NCI-H128 (cell line): ENCODE data around the gene FSCN2.
"Not testable (repeated sequence)": the region's sequence is repeated elsewhere in the genome, so short reads cannot be mapped to it uniquely, and the experiment has no call there.

Experiments used
- DNase-seq: peaks from one replicate; lab custom pipeline; 2025; ENCODE audit not compliant: unreplicated experiment; lab: John Stamatoyannopoulos, UW

The FSCN2 gene

GRCh38 chr17:81524865-81525159, 3.4 kb upstream of the FSCN2 start:
- DNase-seq: no peak

- no peak for DNase-seq
These were observed 1.3 kb upstream of the FSCN2 start for GRCh38 chr17:81526662-81527571.

DNA sequence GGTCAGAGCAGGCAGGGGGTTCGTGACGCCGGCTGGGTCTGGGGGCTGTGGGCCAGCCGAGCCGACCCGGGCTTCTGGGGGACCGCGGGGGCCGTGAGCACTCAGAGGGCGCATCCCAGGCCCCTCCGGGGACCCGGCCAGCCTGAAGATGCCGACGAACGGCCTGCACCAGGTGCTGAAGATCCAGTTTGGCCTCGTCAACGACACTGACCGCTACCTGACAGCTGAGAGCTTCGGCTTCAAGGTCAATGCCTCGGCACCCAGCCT, 140 bp downstream of the FSCN2 start:
- DNase-seq: no peak

- no peak for DNase-seq
These were observed 667 bp downstream of the FSCN2 start for GRCh38 chr17:81528651-81529436.

GRCh38 chr17:81529437-81529803, 1.2 kb downstream of the FSCN2 start:
- DNase-seq: no peak

- not testable (repeated sequence) for DNase-seq
These were observed 2.8 kb downstream of the FSCN2 start for GRCh38 chr17:81531013-81531412.

GRCh38 chr17:81531998-81532404, 3.8 kb downstream of the FSCN2 start:
- not testable (repeated sequence) for DNase-seq

DNA sequence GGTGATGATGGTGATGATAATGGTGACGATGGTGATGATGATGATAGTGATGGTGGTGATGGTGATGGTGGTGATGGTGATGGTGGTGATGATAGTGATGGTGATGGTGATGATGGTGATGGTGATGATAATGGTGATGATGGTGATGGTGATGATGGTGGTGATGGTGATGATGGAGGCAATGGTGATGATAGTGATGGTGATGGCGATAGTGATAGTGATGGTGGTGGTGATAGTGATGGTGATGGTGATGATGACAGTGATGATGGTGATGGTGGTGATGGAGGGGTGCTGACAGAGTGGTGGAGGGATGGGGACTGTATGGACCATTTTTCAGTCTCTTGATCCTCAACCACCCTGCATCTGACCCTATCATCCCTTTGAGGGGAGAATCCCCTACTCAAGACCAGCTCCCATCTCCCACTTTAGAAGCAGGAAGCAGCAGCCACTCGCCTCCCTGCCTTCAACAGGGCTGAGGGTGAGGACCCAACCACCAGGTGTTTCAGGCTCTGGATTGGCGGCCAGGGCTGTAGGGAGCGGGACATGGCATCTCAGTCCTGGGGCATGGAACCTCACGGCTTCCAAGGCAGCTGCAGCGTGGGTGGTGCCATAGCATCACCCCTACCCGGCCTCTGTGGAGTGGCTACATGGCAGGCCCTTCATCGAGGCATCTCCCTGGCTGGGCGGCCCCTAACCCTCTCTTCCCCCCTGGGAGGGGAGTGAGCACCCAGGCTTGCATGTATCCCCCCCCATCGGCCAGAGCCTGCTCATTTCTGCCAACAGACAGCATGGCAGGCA, 4.5 kb downstream of the FSCN2 start:
- no peak for DNase-seq

- DNase-seq: no peak
These were observed 5.4 kb downstream of the FSCN2 start for GRCh38 chr17:81533339-81534141.

DNA sequence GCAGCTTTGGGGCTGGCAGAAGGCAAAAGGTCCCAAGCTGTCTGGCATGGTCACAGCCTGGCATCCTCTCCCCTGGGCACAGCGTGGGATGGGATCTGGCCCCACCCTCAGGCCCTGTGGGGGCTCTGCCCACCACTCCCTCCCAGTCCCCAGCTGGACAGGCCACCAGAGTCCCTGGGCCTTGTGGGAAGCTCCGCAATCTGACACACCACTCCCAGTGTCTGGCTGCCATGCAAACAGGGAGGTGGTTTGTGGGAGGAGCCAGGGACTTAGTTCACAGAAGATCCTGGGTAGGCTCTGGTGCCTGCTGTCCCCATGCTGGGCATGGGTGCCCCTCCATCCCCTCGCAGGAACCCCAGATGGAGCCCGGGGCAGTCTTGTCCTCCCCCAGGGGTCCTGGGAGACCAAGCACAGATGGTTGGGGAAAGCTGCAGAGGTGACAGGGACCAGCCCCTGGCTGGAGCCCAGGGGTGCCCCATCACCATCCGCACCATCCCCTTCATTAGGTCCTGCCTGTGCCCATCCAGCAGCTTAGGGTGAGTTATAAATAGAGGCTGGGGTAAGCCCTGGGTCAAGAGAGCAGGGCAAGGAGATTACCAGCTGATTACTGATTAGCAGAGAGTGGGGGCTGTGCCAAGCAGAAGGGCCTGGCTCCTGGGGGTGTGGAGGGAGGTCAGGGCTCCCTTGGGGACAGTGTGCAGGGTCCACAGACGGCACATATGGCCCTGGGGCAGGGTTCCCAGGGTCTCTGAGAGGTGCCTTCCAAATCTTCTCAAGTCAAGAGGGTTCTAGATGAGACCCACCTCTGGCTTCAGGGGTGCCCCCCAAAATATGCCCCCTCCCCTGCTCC, 6.2 kb downstream of the FSCN2 start:
- no peak for DNase-seq

DNA sequence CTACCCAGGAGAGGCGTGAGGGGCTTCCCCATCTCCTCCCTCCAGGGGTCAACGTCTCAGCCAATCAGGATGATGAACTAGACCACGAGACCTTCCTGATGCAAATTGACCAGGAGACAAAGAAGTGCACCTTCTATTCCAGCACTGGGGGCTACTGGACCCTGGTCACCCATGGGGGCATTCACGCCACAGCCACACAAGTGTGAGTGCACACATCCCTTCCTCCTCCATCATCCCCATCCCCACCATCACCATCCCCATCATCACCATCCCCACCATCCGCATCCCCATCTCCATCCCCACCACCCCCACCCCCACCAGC, 6.8 kb downstream of the FSCN2 start:
- DNase-seq: no peak

DNA sequence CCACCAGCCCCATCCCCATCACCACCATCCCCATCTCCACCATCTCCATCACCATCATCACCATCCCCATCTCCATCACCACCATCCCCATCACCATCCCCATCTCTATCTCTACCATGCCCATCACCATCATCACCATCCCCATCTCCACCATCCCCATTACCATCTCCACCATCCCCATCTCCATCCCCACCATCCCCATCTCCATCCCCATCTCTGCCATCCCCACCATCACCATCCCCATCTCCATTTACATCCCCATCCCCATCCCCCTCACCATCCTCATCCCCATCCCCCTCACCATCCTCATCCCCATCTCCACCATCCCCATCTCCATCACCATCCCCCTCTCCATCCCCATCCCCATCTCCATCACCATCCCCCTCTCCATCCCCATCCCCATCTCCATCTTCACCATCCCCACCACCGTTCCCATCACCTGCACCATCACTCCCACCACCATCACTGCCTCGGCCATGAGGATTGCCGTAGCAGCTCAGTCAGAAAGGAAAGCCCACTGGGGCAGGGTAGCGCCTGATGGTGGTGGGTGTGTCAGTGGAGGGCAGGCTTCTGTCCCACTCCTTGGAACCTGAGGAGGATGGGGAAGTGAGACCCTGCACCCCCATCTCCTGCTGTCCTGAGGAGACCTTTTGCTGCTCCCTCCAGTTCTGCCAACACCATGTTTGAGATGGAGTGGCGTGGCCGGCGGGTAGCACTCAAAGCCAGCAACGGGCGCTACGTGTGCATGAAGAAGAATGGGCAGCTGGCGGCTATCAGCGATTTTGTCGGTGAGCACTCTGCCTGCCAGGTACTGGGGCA, 7.5 kb downstream of the FSCN2 start:
- DNase-seq: no peak

DNA sequence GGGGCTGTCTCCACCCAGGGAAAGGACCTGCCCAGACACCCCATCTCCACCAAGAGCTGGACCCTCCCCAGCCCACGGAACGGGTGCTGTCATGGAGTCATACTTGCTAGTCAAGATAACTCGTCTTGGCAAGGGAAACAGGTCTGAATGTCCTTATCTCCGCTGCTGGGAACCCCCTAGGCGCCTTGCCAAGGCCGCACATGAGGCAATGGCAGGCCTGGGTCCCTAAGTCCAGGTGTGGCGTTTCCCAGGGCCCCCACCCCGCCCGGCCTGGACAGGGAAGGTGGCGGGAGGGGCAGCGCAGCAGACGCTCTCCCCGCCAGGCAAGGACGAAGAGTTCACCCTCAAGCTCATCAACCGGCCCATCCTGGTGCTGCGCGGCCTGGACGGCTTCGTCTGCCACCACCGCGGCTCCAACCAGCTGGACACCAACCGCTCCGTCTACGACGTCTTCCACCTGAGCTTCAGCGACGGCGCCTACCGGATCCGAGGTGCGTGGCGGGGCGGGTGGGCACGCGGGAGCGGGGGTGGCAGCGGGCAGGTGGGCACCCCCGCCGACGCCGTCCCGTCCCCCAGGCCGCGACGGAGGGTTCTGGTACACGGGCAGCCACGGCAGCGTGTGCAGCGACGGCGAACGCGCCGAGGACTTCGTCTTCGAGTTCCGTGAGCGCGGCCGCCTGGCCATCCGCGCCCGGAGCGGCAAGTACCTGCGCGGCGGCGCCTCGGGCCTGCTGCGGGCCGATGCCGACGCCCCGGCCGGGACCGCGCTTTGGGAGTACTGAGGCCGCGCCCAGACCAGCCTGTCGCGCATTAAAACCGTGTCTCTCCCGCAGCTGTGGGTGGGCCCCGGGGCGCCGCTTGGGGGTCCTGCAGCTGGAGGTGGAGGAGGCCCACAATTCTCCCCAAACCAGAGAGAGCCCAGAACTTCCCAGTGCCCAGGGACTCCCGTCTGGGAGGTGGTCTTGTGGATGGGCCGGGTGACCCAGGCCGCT, 8.4 kb downstream of the FSCN2 start:
- no peak for DNase-seq

DNA sequence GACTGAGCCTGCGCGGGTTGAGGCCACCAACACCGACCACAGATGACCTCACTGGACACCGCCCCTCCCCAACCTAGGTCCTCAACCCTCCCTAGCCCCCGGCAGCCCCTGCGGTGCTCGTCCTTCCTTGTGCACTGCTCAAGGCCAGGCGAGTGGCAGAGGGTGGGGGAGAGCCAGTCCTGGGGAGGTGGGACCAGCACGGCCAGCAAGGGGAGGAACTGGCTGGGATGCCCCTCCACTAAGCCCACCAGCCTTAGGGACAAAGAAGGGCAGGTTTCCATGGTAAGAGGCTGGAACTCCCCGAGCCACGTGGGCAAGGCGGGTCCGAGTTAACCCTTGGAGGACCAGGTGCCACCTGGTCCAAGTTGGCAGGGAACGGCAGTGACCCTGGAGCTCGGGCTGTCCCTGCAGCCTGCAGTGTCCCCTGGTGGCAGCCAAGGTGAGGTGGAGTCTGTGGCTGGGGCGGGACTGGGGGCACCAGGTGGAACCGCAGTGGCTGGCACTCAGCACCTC, 9.2 kb downstream of the FSCN2 start:
- peak; percentile 51 for DNase-seq

DNA sequence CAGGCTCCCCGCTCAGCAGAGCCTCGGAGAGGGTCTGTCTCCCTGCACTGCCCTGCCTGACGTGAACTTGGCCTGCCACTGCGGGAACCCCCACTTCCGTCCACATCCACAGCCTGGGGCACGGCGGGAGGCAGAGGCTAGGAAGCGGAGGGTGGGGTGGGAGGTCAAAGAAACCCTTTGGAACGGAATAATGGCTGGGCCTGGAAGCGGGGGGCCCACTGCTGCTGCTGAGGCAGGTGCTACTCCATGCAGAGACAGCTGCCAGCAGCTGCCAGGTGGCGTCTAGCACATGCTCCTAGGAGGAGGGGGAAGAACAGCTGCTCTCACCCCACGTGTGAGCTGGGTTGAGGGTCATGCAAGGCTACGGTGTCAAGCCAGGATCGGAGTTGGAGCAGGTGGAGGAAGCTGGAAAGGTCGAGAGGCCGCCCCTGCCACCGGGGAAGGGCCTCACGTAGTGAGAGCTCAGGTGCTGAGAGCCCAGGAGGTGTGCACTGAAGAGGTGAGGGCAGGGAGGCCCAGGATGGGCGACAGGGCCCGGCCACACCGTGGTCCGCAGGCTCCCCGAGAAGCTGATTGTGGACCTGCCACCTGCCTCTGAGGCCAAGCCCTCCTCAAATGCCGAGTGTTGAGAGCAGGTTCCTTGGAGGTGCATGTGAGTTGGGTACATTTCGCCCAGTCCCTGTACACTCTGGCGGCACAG, 9.8 kb downstream of the FSCN2 start:
- DNase-seq: peak; percentile 61

DNA sequence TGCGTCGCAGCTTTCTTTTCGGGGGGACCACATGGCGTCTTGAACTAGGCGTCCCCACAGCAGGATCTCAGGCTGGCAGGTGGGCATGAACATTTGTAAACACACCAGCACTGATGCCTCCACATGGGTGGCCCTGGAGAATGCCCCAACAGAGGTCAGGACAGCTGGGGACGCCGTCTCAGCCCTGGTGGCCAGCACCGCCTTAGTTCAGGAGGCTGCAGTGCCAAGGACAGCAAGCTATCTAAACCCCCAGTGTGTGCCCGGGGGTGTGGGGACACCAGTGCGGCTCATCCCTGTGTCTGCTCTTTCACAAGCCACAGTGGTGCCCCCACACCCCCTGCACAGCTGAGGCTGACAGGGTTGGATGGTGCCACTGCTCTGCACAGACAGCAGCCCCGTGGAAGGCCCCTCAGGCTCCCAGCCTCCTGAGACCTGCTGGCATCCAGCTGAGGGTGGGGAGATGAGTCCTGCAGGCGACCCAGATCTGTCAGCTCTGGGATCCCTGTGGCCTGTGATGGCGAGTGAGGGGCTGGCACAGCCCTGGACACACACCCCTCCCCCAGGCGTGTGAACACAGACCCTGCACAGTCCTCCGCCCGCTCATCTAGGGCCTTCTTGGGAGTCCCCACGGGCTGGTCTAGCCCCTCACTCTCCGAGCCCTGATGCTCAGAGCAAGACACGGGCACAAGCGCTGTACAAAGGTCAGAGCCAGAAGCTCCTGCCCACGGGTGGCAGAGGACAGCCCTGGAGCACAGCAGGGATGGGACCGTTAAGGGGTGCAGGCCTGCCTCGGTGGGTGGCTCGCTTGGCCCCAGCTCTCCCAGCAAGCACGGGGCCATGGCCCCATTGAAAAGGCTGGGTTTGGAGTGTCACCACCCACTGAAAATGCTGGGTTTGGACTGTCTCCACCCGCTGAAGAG, 10.7 kb downstream of the FSCN2 start:
- DNase-seq: no peak

DNA sequence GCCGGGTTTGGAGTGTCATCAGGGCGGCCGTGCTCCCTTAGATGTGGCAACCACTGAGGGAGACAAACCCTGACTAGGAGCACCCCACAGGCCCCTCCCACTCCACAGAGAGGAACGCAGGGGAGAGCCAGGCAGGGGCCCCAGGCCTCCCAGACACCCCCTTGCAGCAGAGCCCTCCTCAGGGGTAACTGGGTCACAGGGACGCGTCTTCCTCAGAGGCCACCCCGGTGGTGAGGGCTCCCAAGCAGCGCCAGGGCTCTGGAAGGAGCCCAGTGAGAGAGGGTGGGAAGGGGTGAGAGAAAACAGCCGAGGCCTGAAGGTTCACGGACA, 11.4 kb downstream of the FSCN2 start:
- no peak for DNase-seq
